ENCODE results near the gene RTN3.

- TF ChIP-seq CTCF (IDR thresholded peaks at IDR 0.05) (no peak), POLR2AphosphoS5 (IDR thresholded peaks at IDR 0.05) (no peak)
These were observed 56.4 kb downstream of the RTN3 start for GRCh38 chr11:63737718-63738117.

Measured in gastroesophageal sphincter (tissue), 3 donors.